ENCODE results near the gene MVB12B. TPM values are rescaled to one million over a fixed set of nuclear protein-coding genes. Genes with fewer than 3 reads are reported as not detected.

Gene MVB12B
- total RNA-seq, 1 experiment from 2014 or later = 5.7 TPM

DNA sequence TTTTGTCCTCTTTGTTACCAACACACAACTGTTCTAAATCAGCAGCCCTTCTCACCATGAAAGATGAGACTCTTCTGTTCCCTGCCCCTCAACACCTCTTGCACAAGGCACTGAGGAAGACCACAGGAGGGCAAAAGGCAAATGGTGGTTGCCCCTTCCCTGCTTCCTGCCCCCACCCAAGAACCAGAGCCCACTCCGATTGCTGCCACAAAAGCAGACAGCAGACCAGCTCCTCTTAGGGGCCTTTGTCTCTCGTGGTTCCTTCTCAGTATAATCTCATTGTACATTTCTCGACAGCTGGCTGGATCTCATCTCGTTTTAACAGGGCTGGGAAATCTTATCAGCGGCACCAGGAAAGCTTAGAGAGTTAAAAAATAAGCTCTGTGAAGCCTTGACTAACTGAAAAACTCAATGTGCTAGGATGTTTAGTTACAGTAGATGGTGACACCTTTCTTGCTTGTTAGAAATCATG is 1.1 kb downstream of the MVB12B start:
- H3K9me3 Mint-ChIP-seq = peaks cover 12% of the 10 kb centered on the region
- H3K27ac Mint-ChIP-seq = no peak overlapping the region
- H3K4me1 Mint-ChIP-seq = peaks cover 18% of the 10 kb centered on the region
- H3K4me3 Mint-ChIP-seq = peak overlapping the region; percentile 59
- H3K36me3 Mint-ChIP-seq = peaks cover 5% of the 10 kb centered on the region
- TF ChIP-seq, protein P1, sequence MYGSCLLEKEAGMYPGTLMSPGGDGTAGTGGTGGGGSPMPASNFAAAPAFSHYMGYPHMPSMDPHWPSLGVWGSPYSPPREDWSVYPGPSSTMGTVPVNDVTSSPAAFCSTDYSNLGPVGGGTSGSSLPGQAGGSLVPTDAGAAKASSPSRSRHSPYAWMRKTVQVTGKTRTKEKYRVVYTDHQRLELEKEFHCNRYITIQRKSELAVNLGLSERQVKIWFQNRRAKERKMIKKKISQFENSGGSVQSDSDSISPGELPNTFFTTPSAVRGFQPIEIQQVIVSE (CRISPR knock-in tag; IDR thresholded peaks at IDR 0.05; ENCODE audit: borderline replicate concordance) = no peak
- TF ChIP-seq NFE2L1 (CRISPR knock-in tag; IDR thresholded peaks at IDR 0.05) = no peak
- TF ChIP-seq, protein P2, sequence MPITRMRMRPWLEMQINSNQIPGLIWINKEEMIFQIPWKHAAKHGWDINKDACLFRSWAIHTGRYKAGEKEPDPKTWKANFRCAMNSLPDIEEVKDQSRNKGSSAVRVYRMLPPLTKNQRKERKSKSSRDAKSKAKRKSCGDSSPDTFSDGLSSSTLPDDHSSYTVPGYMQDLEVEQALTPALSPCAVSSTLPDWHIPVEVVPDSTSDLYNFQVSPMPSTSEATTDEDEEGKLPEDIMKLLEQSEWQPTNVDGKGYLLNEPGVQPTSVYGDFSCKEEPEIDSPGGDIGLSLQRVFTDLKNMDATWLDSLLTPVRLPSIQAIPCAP (CRISPR knock-in tag; IDR thresholded peaks at IDR 0.05) = no peak
- no peak for DNase-seq (ENCODE audit: low spot score)
- ChIA-PET POLR2A (interaction anchor here (0.6 kb wide), 1 partner anchor 38 kb away, joined by 6 read pairs; no protein-coding TSS in a partner anchor), CTCF (interaction anchor here (1.3 to 2.4 kb wide), 3 partner anchors 10 to 58 kb away, joined by 3 to 7 read pairs (median 4); no protein-coding TSS in a partner anchor)
- H3K27me3 Mint-ChIP-seq (ENCODE audit: low read depth) = peaks cover 14% of the 10 kb centered on the region
- ATAC-seq = no peak

DNA sequence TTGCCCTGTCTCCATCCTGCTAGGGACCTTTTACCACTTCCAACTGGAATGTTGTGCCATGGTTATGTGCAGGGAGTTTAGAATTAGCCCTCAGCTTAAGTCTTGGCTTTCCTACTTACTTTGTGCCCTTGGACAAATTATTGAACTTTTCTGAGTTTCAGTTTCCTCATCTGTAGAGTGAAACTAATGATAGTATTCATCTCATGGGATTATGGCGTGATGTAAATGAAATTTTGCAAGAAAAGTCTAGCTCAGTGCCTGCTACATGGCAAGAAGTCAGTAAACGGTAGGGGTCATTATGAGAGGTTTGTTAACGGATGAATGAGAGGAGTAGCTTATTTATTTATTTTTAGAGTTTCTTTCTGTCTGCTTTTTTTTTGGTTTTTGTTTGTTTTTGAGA is 1.8 kb downstream of the MVB12B start:
- CTCF ChIA-PET = interaction anchor here (1.3 to 1.4 kb wide), 2 partner anchors 11 to 57 kb away, joined by 3 to 4 read pairs; no protein-coding TSS in a partner anchor

DNA sequence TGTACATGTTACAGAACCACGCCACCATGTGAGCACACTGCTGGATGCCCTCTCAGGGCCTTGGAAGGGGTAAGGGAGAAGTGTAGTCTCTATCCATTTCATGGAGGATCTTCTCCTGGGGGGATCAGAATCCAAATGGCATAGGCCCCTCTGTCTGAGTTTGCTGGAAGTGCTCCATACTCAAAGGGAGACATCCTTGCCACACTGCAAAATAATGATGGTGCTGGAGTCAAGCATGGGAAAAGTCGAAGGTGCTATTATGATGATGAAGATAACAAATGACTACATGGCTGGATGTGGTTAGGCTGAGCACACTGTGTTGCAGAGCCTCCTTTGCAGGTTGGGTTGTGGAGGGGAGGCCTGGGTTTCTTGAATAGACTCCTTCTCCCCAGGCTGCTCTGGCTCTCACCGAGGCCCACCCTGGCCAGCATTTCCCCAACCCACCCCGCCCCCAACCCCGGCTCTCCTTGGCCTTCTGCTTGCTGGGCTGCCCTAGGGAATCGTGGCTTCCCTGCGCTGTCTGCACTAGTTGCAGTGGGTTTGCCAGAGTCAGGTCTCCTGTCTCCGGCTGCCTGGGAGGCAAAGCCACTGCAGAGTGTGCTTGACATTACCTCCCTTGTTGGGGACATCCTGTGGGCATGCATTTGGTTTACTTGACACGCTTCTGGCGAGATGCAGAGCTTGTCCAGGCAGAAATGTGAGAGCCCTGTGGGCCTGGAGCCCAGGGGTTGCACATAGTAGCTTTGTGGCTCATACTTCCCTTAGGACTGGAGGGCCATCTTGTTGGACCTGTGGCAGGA is 3.0 kb downstream of the MVB12B start:
- Mint-ChIP-seq H3K9me3 (no peaks in the 10 kb centered on the region), H3K36me3 (no peaks in the 10 kb centered on the region), H3K4me3 (no peak overlapping the region), H3K27ac (no peak overlapping the region), H3K4me1 (peaks cover 20% of the 10 kb centered on the region), H3K27me3 (ENCODE audit: low read depth) (peaks cover 14% of the 10 kb centered on the region)
- ATAC-seq = no peak
- CTCF ChIA-PET = no interaction called here
- no peak for DNase-seq (ENCODE audit: low spot score)
- POLR2A ChIA-PET = no interaction called here
- TF ChIP-seq MYBL2 (CRISPR knock-in tag; IDR thresholded peaks at IDR 0.05) = no peak
- TF ChIP-seq PRRX2 (CRISPR knock-in tag; IDR thresholded peaks at IDR 0.05) = no peak
- TF ChIP-seq, protein P3, sequence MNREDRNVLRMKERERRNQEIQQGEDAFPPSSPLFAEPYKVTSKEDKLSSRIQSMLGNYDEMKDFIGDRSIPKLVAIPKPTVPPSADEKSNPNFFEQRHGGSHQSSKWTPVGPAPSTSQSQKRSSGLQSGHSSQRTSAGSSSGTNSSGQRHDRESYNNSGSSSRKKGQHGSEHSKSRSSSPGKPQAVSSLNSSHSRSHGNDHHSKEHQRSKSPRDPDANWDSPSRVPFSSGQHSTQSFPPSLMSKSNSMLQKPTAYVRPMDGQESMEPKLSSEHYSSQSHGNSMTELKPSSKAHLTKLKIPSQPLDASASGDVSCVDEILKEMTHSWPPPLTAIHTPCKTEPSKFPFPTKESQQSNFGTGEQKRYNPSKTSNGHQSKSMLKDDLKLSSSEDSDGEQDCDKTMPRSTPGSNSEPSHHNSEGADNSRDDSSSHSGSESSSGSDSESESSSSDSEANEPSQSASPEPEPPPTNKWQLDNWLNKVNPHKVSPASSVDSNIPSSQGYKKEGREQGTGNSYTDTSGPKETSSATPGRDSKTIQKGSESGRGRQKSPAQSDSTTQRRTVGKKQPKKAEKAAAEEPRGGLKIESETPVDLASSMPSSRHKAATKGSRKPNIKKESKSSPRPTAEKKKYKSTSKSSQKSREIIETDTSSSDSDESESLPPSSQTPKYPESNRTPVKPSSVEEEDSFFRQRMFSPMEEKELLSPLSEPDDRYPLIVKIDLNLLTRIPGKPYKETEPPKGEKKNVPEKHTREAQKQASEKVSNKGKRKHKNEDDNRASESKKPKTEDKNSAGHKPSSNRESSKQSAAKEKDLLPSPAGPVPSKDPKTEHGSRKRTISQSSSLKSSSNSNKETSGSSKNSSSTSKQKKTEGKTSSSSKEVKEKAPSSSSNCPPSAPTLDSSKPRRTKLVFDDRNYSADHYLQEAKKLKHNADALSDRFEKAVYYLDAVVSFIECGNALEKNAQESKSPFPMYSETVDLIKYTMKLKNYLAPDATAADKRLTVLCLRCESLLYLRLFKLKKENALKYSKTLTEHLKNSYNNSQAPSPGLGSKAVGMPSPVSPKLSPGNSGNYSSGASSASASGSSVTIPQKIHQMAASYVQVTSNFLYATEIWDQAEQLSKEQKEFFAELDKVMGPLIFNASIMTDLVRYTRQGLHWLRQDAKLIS (CRISPR knock-in tag; IDR thresholded peaks at IDR 0.05; ENCODE audit: borderline replicate concordance) = no peak
- TF ChIP-seq JUN (CRISPR knock-in tag; IDR thresholded peaks at IDR 0.05) = no peak
- no peak for TF ChIP-seq ZNF423 (CRISPR knock-in tag; IDR thresholded peaks at IDR 0.05)
- TF ChIP-seq NFE2L1 (CRISPR knock-in tag; IDR thresholded peaks at IDR 0.05) = no peak
- TF ChIP-seq NR2C2 (CRISPR knock-in tag; IDR thresholded peaks at IDR 0.05) = no peak
- TF ChIP-seq, protein P4, sequence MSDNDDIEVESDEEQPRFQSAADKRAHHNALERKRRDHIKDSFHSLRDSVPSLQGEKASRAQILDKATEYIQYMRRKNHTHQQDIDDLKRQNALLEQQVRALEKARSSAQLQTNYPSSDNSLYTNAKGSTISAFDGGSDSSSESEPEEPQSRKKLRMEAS (CRISPR knock-in tag; IDR thresholded peaks at IDR 0.05) = no peak
- no peak for TF ChIP-seq CREB1 (CRISPR knock-in tag; IDR thresholded peaks at IDR 0.05)
- TF ChIP-seq IRF2 (CRISPR knock-in tag; IDR thresholded peaks at IDR 0.05; ENCODE audit: borderline replicate concordance, low read depth) = no peak
- TF ChIP-seq ZBTB21 (CRISPR knock-in tag; IDR thresholded peaks at IDR 0.05; ENCODE audit: borderline replicate concordance) = no peak

More for the DNA sequence above, 1.8 kb downstream of the MVB12B start:
- no peak for TF ChIP-seq NFYB (CRISPR knock-in tag; conservative IDR thresholded peaks at IDR 0.05; ENCODE audit: low read depth)
- no peak for TF ChIP-seq SMAD3 (CRISPR knock-in tag; IDR thresholded peaks at IDR 0.05; ENCODE audit: borderline replicate concordance)
- TF ChIP-seq, protein P5, sequence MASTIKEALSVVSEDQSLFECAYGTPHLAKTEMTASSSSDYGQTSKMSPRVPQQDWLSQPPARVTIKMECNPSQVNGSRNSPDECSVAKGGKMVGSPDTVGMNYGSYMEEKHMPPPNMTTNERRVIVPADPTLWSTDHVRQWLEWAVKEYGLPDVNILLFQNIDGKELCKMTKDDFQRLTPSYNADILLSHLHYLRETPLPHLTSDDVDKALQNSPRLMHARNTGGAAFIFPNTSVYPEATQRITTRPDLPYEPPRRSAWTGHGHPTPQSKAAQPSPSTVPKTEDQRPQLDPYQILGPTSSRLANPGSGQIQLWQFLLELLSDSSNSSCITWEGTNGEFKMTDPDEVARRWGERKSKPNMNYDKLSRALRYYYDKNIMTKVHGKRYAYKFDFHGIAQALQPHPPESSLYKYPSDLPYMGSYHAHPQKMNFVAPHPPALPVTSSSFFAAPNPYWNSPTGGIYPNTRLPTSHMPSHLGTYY (CRISPR knock-in tag; IDR thresholded peaks at IDR 0.05) = no peak
- TF ChIP-seq HMGA2 (CRISPR knock-in tag; IDR thresholded peaks at IDR 0.05) = no peak
- no peak for TF ChIP-seq JAZF1 (CRISPR knock-in tag; IDR thresholded peaks at IDR 0.05)
- TF ChIP-seq, protein P6, sequence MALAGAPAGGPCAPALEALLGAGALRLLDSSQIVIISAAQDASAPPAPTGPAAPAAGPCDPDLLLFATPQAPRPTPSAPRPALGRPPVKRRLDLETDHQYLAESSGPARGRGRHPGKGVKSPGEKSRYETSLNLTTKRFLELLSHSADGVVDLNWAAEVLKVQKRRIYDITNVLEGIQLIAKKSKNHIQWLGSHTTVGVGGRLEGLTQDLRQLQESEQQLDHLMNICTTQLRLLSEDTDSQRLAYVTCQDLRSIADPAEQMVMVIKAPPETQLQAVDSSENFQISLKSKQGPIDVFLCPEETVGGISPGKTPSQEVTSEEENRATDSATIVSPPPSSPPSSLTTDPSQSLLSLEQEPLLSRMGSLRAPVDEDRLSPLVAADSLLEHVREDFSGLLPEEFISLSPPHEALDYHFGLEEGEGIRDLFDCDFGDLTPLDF (CRISPR knock-in tag; IDR thresholded peaks at IDR 0.05) = no peak
- no peak for TF ChIP-seq NFE2L1 (CRISPR knock-in tag; IDR thresholded peaks at IDR 0.05)
- TF ChIP-seq, protein P7, sequence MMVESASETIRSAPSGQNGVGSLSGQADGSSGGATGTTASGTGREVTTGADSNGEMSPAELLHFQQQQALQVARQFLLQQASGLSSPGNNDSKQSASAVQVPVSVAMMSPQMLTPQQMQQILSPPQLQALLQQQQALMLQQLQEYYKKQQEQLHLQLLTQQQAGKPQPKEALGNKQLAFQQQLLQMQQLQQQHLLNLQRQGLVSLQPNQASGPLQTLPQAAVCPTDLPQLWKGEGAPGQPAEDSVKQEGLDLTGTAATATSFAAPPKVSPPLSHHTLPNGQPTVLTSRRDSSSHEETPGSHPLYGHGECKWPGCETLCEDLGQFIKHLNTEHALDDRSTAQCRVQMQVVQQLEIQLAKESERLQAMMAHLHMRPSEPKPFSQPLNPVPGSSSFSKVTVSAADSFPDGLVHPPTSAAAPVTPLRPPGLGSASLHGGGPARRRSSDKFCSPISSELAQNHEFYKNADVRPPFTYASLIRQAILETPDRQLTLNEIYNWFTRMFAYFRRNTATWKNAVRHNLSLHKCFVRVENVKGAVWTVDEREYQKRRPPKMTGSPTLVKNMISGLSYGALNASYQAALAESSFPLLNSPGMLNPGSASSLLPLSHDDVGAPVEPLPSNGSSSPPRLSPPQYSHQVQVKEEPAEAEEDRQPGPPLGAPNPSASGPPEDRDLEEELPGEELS (CRISPR knock-in tag; IDR thresholded peaks at IDR 0.05) = no peak
- TF ChIP-seq GTF2I (CRISPR knock-in tag; conservative IDR thresholded peaks at IDR 0.05) = no peak
- no peak for TF ChIP-seq FOXP1 (CRISPR knock-in tag; IDR thresholded peaks at IDR 0.05; ENCODE audit: borderline replicate concordance)
- DNase-seq (ENCODE audit: low spot score) (no peak), ATAC-seq (no peak)
- peaks cover 8% of the 10 kb centered on the region for H3K9me3 Mint-ChIP-seq
- peak overlapping the region; percentile 59; the same call in 1 of the 2 replicates for H3K4me3 Mint-ChIP-seq
- H3K36me3 Mint-ChIP-seq = peaks cover 5% of the 10 kb centered on the region
- peaks cover 14% of the 10 kb centered on the region for H3K27me3 Mint-ChIP-seq (ENCODE audit: low read depth)
- no peak overlapping the region for H3K27ac Mint-ChIP-seq
- peaks cover 18% of the 10 kb centered on the region for H3K4me1 Mint-ChIP-seq
- POLR2A ChIA-PET = no interaction called here

Measured in WTC11 (cell line).